Stimulated activated CD4-positive, alpha-beta T cell treated with anti-CD3 and anti-CD28 coated beads, Interleukin-15, amount 100 ng/mL, for 24 hours (primary cell): ENCODE data around the gene CDH13.

Source experiments
- DNase-seq: peaks from one replicate; pipeline ENCODE4 v3.0.0-alpha.2; 2020

The CDH13 gene

GRCh38 chr16:82965808-82966207, 339.0 kb downstream of the CDH13 start:
- no peak for DNase-seq

GRCh38 chr16:82967424-82967823, 340.7 kb downstream of the CDH13 start:
- no peak for DNase-seq

DNA sequence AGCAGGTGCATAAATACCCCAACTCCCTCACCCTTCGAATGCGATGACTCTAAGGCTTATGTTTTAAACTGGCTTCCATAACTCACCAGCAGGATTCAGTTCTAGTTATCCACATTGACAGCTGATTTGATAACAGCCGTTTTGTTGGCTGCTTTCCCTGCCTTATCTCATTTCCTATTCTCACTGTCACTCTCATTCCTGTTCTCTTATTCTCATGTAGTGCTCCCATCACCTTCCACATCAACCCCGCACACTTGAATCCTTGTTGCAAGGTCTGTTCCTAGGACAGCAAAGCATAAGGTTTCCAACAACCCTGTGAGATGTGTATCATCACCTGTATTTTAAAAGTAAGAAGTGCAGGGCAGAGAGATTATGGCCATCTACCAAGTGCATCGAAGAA, 344.4 kb downstream of the CDH13 start:
- no peak for DNase-seq

- no peak for DNase-seq
Observed at GRCh38 chr16:82972331-82972919, 345.7 kb downstream of the CDH13 start.

- DNase-seq: no peak
Observed at GRCh38 chr16:82979406-82980111, 352.8 kb downstream of the CDH13 start.

- no peak for DNase-seq
Observed at GRCh38 chr16:82980810-82981209, 354.0 kb downstream of the CDH13 start.

- no peak for DNase-seq
Observed at GRCh38 chr16:82987767-82988166, 361.0 kb downstream of the CDH13 start.

- DNase-seq: no peak
Observed at GRCh38 chr16:82990155-82990554, 363.4 kb downstream of the CDH13 start.

DNA sequence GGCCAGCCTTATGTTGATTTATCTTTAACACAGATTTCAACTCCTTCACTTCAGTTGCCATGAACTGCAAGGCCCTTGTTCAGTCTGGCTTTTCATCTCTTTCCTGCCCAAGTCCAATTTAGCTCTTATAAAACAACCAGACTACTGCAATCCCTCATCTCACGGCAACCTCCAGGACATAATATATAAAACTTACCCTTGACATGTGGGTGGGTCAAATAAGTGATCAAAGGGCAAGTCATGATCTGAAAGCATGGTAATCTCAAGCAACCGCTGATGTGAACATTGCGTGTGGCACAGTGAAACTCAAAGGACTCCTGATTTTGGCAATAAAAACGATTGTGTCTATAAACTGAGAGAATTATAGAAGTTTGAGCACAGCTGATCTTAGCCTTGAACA, 364.6 kb downstream of the CDH13 start:
- DNase-seq: no peak

DNA sequence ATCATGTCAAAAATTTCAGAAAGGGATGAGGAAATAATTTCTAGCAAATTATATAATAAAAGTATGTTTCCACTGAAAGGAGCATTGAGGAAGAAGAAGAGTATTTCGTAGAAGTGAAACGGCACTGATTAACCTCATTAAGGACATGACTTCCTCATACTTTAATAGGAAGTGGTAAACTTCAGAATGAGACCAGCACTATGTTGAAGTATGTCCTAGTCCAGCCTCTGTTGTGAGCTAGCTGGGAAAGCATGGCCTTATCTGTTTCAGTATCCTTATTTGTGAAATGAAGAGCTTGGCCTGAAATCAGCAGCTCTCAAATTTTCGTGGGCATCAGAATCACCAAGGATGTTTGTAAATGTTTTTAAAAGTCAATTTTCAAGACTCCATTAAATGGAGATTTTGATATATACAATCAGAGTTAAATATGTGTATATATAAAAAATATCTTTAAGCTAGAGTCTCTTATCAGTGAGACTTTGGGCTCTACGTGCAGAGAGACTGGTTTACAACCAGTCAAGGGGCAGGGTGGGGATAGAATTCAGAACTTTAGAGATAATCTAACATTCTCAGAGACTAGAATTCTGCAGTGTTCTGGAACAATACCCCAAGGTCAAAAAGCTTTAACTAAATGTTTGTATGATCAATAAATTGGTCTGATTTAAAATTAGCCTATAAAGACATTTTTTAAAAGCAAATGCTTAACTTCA, 365.4 kb downstream of the CDH13 start:
- DNase-seq: no peak

GRCh38 chr16:82992786-82993185, 366.0 kb downstream of the CDH13 start:
- no peak for DNase-seq

DNA sequence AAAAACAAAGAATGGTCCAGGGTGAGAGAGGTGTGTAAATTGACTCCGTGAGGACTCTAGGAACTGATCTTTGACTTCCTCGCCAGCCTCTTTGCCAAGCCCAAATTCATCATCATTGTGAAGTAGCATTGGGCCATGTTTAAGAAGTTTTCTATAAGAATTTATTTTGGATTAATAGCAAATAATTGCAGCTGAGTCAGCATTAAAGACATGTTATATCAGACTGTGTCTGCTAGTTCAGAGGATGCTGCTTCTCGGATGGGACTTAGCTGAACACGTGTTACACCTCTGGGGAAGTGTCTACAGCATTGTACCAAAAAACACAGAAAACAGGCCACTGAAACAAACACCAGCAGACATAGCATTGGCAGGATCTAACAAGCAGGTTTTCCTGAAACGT, 366.6 kb downstream of the CDH13 start:
- DNase-seq: no peak

DNA sequence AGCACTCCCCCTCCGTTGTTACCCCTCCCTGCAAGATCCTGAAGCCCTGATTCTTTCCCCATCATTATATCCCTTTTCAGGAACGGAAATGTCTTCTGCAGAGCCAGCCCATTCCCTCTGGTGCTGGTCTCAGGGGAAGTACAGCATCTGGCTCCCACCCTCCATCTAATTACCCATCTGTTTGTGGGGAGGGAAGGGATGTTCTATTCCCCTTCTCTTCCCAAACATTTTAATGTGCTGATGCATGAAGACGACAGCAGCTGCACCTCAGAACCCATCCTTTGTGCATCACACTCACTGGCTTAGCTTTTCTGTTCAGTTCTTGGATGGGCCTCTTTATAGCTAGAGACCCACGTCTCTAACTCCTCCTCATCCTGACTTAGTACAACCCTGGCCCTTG, 367.2 kb downstream of the CDH13 start:
- DNase-seq: no peak

GRCh38 chr16:82995286-82995923, 368.6 kb downstream of the CDH13 start:
- DNase-seq: no peak

- no peak for DNase-seq
Observed at GRCh38 chr16:82995924-82996441, 369.2 kb downstream of the CDH13 start.

- DNase-seq: no peak
Observed at GRCh38 chr16:82996814-82997213, 370.0 kb downstream of the CDH13 start.

DNA sequence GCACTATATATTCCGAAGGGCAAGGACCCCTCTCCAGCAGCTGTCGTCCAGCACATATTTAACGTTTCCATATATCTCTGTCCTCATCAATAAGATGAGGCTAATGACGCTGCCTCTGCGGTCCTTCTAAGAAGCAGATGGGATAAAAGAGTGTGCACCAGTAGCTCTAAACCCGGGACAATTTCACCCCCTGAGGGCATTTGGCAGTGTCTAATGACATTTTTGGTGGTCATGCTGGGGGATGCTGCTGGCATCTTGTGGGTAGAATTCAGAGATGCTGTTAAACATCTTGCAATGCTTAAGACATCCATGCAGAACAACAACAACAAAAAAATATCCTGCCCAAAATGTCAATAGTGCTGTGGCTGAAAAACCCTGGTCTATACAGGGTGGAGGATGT, 372.9 kb downstream of the CDH13 start:
- no peak for DNase-seq

DNA sequence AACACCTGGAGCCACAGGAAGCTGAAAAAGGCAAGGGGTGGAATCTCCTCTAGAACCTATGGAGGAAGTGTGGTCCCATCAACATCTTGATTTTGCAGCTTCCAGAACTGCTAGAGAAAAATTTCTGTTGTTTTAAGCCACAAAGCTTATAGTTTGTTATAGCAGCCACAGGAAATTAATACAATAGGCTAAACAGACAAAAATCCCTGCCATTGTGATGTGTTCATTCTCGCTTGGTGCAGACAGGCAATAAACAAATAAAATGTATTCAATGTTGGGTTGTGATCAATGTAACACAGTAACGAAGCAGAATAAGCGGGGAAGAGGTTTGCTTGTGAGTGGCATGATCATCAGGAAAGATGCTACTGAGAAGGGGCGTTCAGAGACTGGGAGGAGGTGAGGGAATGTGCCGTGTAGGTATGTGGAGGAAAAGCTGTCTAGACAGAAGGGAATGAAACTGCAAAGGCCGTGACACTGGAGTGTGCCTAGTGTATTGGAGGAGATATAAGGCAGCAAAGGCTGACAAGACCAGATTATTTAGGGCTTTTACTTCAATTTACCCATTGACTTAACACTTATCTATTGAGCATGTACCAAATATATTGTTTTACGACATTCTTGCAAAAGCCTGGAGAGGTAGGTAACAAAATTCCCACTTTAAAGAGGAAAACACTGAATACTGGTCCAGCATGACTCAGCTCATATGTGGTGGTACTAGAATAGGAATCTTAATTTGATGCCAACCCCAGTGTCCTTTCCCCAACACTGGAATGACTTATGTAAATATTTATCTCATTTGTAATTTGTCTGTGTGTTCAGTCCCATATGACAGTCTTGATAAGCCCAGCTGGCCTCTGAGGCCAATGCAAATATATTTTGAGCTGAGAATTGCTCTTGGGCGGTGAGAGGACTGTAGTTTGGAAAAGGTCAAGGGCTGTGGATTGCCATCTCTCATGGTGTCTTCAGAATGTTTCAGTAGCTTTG, 375.9 kb downstream of the CDH13 start:
- no peak for DNase-seq

DNA sequence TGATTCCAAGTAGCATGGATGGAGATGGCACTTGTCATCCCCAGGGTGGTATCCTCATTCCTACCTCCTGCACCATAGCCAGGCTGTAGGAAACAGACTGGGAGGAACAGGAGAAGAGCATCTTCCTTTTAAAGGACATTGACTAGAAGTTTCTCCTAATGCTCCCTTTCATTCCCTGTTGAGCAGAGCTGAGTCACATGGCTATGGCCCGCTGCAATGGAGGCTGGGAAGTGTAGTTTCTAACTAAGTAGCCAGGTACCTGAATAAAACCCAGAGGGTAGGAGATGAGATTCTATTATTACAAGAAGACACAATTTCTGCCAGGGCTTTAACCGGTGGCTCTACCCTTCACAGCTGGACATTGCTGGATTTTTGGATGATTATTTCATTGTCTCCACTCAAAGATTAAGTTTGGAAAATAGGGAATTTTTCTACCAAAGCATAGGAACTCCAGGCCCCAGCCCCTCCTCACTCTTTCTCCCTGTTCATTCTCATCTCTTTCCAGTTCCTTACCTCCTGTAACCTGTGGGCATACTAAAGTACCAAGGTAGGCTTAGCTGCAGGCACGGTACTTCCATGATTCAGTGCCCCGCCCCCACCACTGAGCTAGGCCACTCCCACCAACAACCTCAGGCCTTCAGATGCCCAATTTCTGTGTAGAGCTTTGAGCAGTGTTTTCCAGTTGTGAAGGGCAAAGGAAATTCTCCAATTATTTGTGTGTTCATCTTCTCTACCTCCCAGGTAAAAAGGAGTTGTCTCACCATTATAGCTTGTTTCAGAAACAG, 378.3 kb downstream of the CDH13 start:
- DNase-seq: no peak

DNA sequence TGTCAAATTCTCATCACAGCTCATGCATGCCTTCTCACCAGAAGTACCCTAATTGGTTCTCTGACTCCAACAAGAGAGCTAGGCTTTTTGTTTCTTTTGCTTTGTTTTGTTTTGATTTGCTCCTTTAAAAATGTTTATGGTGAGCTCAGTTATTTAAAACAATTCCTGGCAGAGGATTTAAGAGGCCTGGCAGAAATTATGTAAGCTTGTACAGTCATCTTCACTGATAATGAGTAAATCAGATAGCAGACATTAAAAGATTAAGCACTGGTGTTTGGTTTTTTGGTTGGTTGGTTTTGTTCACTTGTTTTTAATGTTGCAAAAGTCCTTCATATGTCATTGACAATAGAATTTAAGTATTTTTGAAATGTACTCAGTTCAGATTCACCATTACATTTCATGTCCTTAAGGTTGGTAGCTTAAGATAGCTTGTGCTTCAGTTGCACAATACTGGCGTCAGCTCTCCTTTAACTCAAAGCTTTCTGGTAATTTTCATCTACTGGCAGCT, 378.9 kb downstream of the CDH13 start:
- DNase-seq: no peak
